Epithelial cell of proximal tubule (primary cell): ENCODE results near the gene RAB40C. TPM values are rescaled to one million over a fixed set of nuclear protein-coding genes. Genes with fewer than 3 reads are reported as not detected.

Experiments
- DNase-seq: peaks from one replicate; pipeline ENCODE4 v3.0.0-alpha.2; 2011; ENCODE audit warnings: low read depth
- H3K4me3 ChIP-seq: 2 replicates; pipeline ENCODE4 v1.5.1; 2011; ENCODE audit warnings: low read depth, mild to moderate bottlenecking, low read length
- CTCF ChIP-seq: conservative IDR thresholded peaks from 2 replicates; pipeline ENCODE4 v1.5.1; 2012; ENCODE audit warnings: low read depth, mild to moderate bottlenecking, low read length
- total RNA-seq: library from RNA; depleted of rRNA; stranded (reverse); fragments of >200 nt; gene quantifications from 2 replicates; pipeline ENCODE4 v1.2.3, GENCODE V29; 2015

Gene RAB40C
- total RNA-seq, 1 donor from 2014 or later = 9.9 TPM

GRCh38 chr16:560204-560700 is 29.6 kb upstream of the RAB40C start, which contains the start of gene PRR35:
Gene PRR35, plus strand, starts transcription at chr16:560394. Its CDS starts 2,901 bp downstream, at chr16:563295.
- DNase-seq = no peak
- no peak for TF ChIP-seq CTCF
- no peak within 1 kb of the TSS for H3K4me3 ChIP-seq

- H3K4me3 ChIP-seq = no peak overlapping the region
- no peak for TF ChIP-seq CTCF
- no peak for DNase-seq
Measured at GRCh38 chr16:560701-561412, 29.0 kb upstream of the RAB40C start.

GRCh38 chr16:561413-561794 is 28.5 kb upstream of the RAB40C start:
- no peak for DNase-seq
- no peak for TF ChIP-seq CTCF
- no peak overlapping the region for H3K4me3 ChIP-seq

GRCh38 chr16:561957-562938 is 27.6 kb upstream of the RAB40C start:
- H3K4me3 ChIP-seq = no peak overlapping the region
- TF ChIP-seq CTCF = no peak

DNA sequence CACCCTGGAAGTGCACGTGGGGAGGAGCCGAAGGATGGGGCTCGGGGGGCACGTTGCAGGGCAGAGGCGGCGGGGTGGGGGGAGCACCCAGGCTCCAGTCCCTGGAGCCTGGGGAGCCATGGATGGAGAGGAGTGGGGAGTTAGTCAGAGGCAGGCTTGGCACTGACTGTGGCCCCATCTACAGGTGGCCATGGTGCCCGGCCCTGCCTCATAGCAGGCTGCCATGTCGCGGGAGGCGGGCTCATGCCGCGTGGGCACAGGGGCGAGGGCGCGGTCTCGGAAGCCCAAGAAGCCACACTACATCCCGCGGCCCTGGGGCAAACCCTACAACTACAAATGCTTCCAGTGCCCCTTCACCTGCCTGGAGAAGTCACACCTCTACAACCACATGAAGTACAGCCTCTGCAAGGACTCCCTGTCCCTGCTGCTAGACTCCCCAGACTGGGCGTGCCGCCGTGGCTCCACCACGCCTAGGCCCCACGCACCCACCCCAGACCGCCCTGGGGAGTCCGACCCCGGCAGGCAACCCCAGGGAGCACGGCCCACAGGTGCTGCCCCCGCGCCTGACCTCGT is 26.7 kb upstream of the RAB40C start:
- no peak for TF ChIP-seq CTCF
- DNase-seq = no peak
- H3K4me3 ChIP-seq = no peak overlapping the region

More at GRCh38 chr16:561957-562938, 27.6 kb upstream of the RAB40C start:
- DNase-seq = no peak

GRCh38 chr16:564690-565418 is 25.0 kb upstream of the RAB40C start:
- DNase-seq = no peak
- no peak for TF ChIP-seq CTCF
- H3K4me3 ChIP-seq = no peak overlapping the region
